WTC11 (cell line): ENCODE measurements around the gene LAMA4. TPM values are rescaled to one million over a fixed set of nuclear protein-coding genes. Genes with fewer than 3 reads are reported as not detected.

Source experiments
- ATAC-seq: fragments of 200-7000 bp; cut with Tn5 transposase; 2 replicates; pipeline ENCODE4 v1.10.0; 2021; ENCODE audit warnings: mild to moderate bottlenecking, moderate library complexity
- CTCF ChIA-PET: fragments of 300-600 bp; sonication (Branson Sonifier 250); formaldehyde crosslinking; loops from one replicate; lab custom pipeline; 2021; ENCODE audit warnings: antibody characterized with exemption; lab: Charles Lee
- POLR2A ChIA-PET: fragments of 350-600 bp; sonication (Branson Sonifier 250); formaldehyde crosslinking; loops from one replicate; lab custom pipeline; 2021; ENCODE audit warnings: antibody characterized with exemption; lab: Charles Lee
- DNase-seq: peaks from one replicate; pipeline ENCODE4 v3.0.0; 2021; ENCODE audit warnings: low spot score
- H3K27ac Mint-ChIP-seq: 2 replicates; pipeline ENCODE4 v1.8.0; 2021; ENCODE audit warnings: mixed read lengths
- H3K27me3 Mint-ChIP-seq: 2 replicates; pipeline ENCODE4 v1.8.0; 2021; ENCODE audit warnings: low read depth, mild to moderate bottlenecking, moderate library complexity, mixed read lengths
- H3K36me3 Mint-ChIP-seq: 2 replicates; pipeline ENCODE4 v1.8.0; 2021; ENCODE audit warnings: mixed read lengths
- H3K4me1 Mint-ChIP-seq: 2 replicates; pipeline ENCODE4 v1.8.0; 2022; ENCODE audit warnings: mixed read lengths
- H3K4me3 Mint-ChIP-seq: 2 replicates; pipeline ENCODE4 v1.8.0; 2021; ENCODE audit warnings: mild to moderate bottlenecking, moderate library complexity, mixed read lengths
- H3K9me3 Mint-ChIP-seq: 2 replicates; pipeline ENCODE4 v1.8.0; 2021; ENCODE audit warnings: mixed read lengths
- CBFB ChIP-seq: sonication (generic); formaldehyde crosslinking; IDR thresholded peaks from 2 replicates; pipeline ENCODE4 v1.8.1; 2022; ENCODE audit warnings: mild to moderate bottlenecking, low read depth, missing genetic modification reagents
- E2F4 ChIP-seq: sonication (generic); formaldehyde crosslinking; IDR thresholded peaks from 2 replicates; pipeline ENCODE4 v1.8.1; 2022; ENCODE audit warnings: low read depth, mild to moderate bottlenecking, moderate library complexity, missing genetic modification reagents, borderline replicate concordance
- FOXP4 ChIP-seq: sonication (generic); formaldehyde crosslinking; IDR thresholded peaks from 2 replicates; pipeline ENCODE4 v1.8.0; 2022; ENCODE audit warnings: mild to moderate bottlenecking, missing genetic modification reagents
- HMGA2 ChIP-seq: fragments of 250-450 bp; sonication (Bioruptor Pico); IDR thresholded peaks from 2 replicates; pipeline ENCODE4 v1.4.0; 2021; ENCODE audit warnings: mild to moderate bottlenecking, moderate library complexity
- MAX ChIP-seq: sonication (generic); formaldehyde crosslinking; IDR thresholded peaks from 2 replicates; pipeline ENCODE4 v1.8.0; 2022; ENCODE audit warnings: mild to moderate bottlenecking, missing genetic modification reagents
- NFYB ChIP-seq: sonication (generic); formaldehyde crosslinking; conservative IDR thresholded peaks from 2 replicates; pipeline ENCODE4 v1.8.0; 2022; ENCODE audit warnings: low read depth, missing genetic modification reagents
- NR1H2 ChIP-seq: sonication (generic); formaldehyde crosslinking; IDR thresholded peaks from 2 replicates; pipeline ENCODE4 v1.9.0; 2021; ENCODE audit warnings: mild to moderate bottlenecking, moderate library complexity, missing genetic modification reagents
- TEAD1 ChIP-seq: sonication (generic); formaldehyde crosslinking; IDR thresholded peaks from 2 replicates; pipeline ENCODE4 v1.8.0; 2022; ENCODE audit warnings: mild to moderate bottlenecking, missing genetic modification reagents
- ZBTB43 ChIP-seq: sonication (generic); formaldehyde crosslinking; IDR thresholded peaks from 2 replicates; pipeline ENCODE4 v1.8.1; 2023; ENCODE audit warnings: mild to moderate bottlenecking, missing genetic modification reagents
- ZNF232 ChIP-seq: sonication (generic); formaldehyde crosslinking; IDR thresholded peaks from 2 replicates; pipeline ENCODE4 v1.8.0; 2022; ENCODE audit warnings: mild to moderate bottlenecking, missing genetic modification reagents
- ZNF396 ChIP-seq: fragments of 250-450 bp; sonication (Bioruptor Pico); IDR thresholded peaks from 2 replicates; pipeline ENCODE4 v1.8.0; 2021; ENCODE audit warnings: mild to moderate bottlenecking, moderate library complexity, borderline replicate concordance
- ZNF416 ChIP-seq: fragments of 250-450 bp; sonication (Bioruptor Pico); IDR thresholded peaks from 2 replicates; pipeline ENCODE4 v1.9.0; 2021; ENCODE audit warnings: mild to moderate bottlenecking, inconsistent platforms
- ZNF671 ChIP-seq: fragments of 250-450 bp; sonication (Bioruptor Pico); IDR thresholded peaks from 2 replicates; pipeline ENCODE4 v1.8.0; 2021; ENCODE audit warnings: mild to moderate bottlenecking
- total RNA-seq: library from RNA; stranded (reverse); gene quantifications from 3 replicates; pipeline ENCODE4 v1.2.3, GENCODE V29; 2021
- TF ChIP-seq, protein P1 (sequence below): fragments of 250-450 bp; sonication (Bioruptor Pico); IDR thresholded peaks from 2 replicates; pipeline ENCODE4 v2.1.2; 2022; ENCODE audit warnings: mild to moderate bottlenecking, moderate library complexity
- TF ChIP-seq, protein P2 (sequence below): fragments of 250-450 bp; sonication (Bioruptor Pico); IDR thresholded peaks from 2 replicates; pipeline ENCODE4 v1.9.0; 2021; ENCODE audit warnings: mild to moderate bottlenecking
- TF ChIP-seq, protein P3 (sequence below): fragments of 250-450 bp; sonication (Bioruptor Pico); conservative IDR thresholded peaks from 2 replicates; pipeline ENCODE4 v1.9.0; 2021; ENCODE audit warnings: mild to moderate bottlenecking
- TF ChIP-seq, protein P4 (sequence below): sonication (generic); formaldehyde crosslinking; IDR thresholded peaks from 2 replicates; pipeline ENCODE4 v1.8.1; 2023; ENCODE audit warnings: mild to moderate bottlenecking, moderate library complexity, missing genetic modification reagents

Gene LAMA4
- total RNA-seq, 1 experiment from 2014 or later, result 1.6 TPM

DNA sequence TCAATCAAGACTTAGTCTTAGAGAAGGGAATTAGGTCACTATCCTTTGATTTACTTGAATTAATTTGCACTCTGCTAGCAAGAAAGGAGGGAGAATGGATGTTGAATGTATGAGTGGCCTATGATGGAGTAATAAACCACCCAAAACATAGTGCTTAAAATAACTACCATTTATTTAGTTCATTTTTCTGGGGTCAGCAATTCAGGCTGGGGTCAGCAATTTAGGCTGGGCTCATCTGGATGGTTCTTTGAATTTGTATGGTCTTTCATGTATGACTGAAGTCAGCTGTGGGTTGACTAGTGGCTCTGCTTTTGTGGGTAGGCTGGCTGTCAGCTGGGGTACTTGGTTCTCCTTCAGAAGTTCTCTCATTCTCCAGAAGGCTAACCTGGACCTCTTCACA lies 21.0 kb upstream of the LAMA4 start (continued):
- TF ChIP-seq, protein P1, sequence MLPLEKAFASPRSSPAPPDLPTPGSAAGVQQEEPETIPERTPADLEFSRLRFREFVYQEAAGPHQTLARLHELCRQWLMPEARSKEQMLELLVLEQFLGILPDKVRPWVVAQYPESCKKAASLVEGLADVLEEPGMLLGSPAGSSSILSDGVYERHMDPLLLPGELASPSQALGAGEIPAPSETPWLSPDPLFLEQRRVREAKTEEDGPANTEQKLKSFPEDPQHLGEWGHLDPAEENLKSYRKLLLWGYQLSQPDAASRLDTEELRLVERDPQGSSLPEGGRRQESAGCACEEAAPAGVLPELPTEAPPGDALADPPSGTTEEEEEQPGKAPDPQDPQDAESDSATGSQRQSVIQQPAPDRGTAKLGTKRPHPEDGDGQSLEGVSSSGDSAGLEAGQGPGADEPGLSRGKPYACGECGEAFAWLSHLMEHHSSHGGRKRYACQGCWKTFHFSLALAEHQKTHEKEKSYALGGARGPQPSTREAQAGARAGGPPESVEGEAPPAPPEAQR (CRISPR knock-in tag), result no peak
- TF ChIP-seq, protein P2, sequence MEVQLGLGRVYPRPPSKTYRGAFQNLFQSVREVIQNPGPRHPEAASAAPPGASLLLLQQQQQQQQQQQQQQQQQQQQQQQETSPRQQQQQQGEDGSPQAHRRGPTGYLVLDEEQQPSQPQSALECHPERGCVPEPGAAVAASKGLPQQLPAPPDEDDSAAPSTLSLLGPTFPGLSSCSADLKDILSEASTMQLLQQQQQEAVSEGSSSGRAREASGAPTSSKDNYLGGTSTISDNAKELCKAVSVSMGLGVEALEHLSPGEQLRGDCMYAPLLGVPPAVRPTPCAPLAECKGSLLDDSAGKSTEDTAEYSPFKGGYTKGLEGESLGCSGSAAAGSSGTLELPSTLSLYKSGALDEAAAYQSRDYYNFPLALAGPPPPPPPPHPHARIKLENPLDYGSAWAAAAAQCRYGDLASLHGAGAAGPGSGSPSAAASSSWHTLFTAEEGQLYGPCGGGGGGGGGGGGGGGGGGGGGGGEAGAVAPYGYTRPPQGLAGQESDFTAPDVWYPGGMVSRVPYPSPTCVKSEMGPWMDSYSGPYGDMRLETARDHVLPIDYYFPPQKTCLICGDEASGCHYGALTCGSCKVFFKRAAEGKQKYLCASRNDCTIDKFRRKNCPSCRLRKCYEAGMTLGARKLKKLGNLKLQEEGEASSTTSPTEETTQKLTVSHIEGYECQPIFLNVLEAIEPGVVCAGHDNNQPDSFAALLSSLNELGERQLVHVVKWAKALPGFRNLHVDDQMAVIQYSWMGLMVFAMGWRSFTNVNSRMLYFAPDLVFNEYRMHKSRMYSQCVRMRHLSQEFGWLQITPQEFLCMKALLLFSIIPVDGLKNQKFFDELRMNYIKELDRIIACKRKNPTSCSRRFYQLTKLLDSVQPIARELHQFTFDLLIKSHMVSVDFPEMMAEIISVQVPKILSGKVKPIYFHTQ (CRISPR knock-in tag), result no peak
- TF ChIP-seq ZNF396 (CRISPR knock-in tag) (no peak), NFYB (no peak)

- CTCF ChIA-PET, result interaction anchor here (1.1 kb wide), 2 partner anchors 22 to 95 kb away, joined by 3 to 4 read pairs; no protein-coding TSS in a partner anchor
- H3K4me1 Mint-ChIP-seq, result no peaks in the 10 kb centered on the region
- no peak for ATAC-seq
Observed at GRCh38 chr6:112274774-112275173, 20.4 kb upstream of the LAMA4 start.

More at GRCh38 chr6:112274774-112275173, 20.4 kb upstream of the LAMA4 start:
- no peak for TF ChIP-seq MAX
- no peak for TF ChIP-seq HMGA2 (CRISPR knock-in tag)
- no peak for TF ChIP-seq CBFB (CRISPR knock-in tag)
- TF ChIP-seq ZBTB43 (CRISPR knock-in tag), result no peak
- TF ChIP-seq ZNF671 (CRISPR knock-in tag), result no peak
- no peak for TF ChIP-seq ZNF232 (CRISPR knock-in tag)
- no peak for TF ChIP-seq E2F4 (CRISPR knock-in tag)
- TF ChIP-seq NR1H2 (CRISPR knock-in tag), result no peak
- no peak for TF ChIP-seq FOXP4 (CRISPR knock-in tag)
- TF ChIP-seq, protein P3, sequence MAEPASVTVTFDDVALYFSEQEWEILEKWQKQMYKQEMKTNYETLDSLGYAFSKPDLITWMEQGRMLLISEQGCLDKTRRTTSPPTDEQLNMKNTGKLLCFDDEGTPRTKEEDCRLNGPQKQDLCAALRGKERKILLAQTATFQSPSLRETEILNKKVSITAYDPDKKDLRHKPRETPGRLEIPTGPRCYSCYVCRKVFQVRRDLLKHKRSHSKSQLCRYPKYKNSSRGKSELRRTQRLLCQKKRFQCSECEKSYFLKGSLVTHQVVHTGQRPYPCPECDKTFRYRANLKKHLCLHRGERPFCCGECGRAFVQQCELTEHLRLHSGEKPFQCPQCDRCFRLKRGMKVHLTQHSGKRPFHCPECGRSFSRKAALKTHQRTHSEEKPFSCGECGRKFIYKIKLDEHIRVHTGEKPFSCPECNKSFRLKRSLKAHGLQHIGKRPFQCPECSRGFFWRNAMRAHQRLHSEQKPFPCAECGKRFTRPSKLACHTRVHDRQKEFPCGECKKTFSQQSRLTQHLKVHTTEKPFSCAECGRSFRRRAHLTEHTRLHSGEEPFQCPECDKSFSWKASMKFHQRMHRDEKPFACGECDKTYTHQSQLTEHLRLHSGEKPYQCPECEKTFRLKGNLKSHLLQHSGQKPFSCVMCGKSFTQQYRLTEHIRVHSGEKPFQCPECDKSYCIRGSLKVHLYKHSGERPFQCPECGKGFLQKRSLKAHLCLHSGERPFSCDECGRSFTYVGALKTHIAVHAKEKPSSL, result no peak
- no peak for TF ChIP-seq ZNF416 (CRISPR knock-in tag)
- TF ChIP-seq TEAD1 (CRISPR knock-in tag), result no peak
- TF ChIP-seq, protein P4, sequence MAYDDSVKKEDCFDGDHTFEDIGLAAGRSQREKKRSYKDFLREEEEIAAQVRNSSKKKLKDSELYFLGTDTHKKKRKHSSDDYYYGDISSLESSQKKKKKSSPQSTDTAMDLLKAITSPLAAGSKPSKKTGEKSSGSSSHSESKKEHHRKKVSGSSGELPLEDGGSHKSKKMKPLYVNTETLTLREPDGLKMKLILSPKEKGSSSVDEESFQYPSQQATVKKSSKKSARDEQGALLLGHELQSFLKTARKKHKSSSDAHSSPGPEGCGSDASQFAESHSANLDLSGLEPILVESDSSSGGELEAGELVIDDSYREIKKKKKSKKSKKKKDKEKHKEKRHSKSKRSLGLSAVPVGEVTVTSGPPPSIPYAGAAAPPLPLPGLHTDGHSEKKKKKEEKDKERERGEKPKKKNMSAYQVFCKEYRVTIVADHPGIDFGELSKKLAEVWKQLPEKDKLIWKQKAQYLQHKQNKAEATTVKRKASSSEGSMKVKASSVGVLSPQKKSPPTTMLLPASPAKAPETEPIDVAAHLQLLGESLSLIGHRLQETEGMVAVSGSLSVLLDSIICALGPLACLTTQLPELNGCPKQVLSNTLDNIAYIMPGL (CRISPR knock-in tag), result no peak
- Mint-ChIP-seq H3K9me3 (no peaks in the 10 kb centered on the region), H3K27me3 (no peaks in the 10 kb centered on the region), H3K4me3 (no peak overlapping the region), H3K27ac (no peak overlapping the region), H3K36me3 (no peaks in the 10 kb centered on the region)
- DNase-seq, result no peak
- POLR2A ChIA-PET, result no interaction called here
